Right hindlimb (tissue), 1 donor: ENCODE data around the gene IL17REL.

Experiments
- DNase-seq: peaks from one replicate; pipeline ENCODE4 v3.0.0-alpha.2; 2018

IL17REL gene

DNA sequence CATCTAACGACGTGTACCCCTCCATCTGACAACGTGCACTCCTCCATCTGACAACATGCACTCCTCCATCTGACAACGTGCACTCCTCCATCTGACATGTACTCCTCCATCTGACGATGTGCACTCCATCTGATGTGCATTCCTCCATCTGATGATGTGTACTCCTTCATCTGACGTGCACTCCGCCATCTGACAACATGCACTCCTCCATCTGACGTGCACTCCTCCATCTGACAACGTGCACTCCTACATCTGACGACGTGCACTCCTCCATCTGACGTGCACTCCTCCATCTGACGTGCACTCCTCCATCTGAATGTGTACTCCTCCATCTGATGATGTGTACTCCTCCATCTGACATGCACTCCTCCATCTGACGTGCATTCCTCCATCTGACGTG, 8.0 kb upstream of the IL17REL start:
- no peak for DNase-seq

DNA sequence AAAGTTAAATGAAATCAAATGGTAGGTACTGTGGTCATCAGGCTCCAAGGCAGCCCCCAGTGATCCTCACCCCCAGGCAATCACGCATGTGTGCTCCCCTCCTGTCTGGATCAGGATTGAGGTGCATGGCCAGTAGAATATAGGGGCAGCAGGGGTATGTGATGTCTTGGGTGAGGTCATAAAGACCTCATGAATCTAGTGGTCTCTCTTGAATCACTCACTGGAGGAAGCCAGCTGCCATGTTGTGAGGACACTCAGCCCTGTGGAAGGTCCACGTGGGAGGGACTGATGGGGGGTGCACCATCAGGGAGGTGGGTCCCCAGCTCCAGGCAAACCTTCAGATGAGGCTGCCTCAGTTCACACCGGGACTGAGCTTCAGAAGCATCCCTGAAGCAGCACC, 6.8 kb upstream of the IL17REL start:
- no peak for DNase-seq

- DNase-seq = no peak
These were observed 6.2 kb upstream of the IL17REL start for GRCh38 chr22:50018608-50019285.

GRCh38 chr22:50017701-50018224, 5.2 kb upstream of the IL17REL start:
- DNase-seq = no peak

GRCh38 chr22:50016988-50017700, 4.6 kb upstream of the IL17REL start:
- peak; percentile 14 for DNase-seq

- DNase-seq = peak; percentile 11
These were observed 3.9 kb upstream of the IL17REL start for GRCh38 chr22:50016308-50016987.

- DNase-seq = peak; percentile 12
These were observed 3.1 kb upstream of the IL17REL start for GRCh38 chr22:50015451-50016307.

DNA sequence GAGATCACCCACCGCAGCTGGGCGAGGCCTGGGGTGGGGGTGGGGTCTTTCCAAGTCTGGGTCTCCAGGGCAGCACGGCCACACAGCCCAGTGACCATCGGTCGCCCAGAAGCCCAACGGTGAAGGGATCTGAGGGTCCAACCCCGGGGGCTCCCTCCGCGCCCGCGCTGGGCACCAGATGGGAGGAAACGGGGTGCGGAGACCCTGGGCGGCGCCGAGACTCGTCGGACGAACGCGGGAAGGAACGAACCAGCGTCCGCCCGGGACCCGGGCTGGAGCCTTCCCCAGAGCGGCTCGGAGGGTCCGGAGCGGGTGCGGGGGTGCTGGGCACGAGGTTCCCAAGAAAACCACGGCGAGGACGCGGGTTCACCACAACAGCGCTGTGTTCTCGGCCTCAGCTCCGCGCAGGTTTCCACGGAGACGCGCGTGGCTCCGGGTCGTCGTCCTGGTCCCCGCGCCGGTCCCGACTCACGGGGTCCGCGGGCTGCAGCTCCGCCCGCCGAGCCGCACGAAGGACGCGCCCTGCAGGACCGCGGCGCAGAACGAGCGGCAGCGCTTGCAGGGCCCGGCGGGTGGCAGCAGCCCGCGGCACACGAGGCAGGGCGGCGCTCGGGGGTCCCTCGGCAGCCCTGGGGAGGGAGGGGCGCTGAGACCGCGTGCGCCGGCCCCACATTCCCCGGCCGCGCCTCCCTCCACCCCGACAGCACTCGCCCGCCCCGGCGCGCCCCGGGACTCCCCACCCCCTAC, 2.3 kb upstream of the IL17REL start:
- peak; percentile 10 for DNase-seq

- DNase-seq = peak; percentile 10
These were observed 1.5 kb upstream of the IL17REL start for GRCh38 chr22:50014053-50014501.

GRCh38 chr22:50011447-50012210, 936 bp downstream of the IL17REL start:
- DNase-seq = peak; percentile 12

DNA sequence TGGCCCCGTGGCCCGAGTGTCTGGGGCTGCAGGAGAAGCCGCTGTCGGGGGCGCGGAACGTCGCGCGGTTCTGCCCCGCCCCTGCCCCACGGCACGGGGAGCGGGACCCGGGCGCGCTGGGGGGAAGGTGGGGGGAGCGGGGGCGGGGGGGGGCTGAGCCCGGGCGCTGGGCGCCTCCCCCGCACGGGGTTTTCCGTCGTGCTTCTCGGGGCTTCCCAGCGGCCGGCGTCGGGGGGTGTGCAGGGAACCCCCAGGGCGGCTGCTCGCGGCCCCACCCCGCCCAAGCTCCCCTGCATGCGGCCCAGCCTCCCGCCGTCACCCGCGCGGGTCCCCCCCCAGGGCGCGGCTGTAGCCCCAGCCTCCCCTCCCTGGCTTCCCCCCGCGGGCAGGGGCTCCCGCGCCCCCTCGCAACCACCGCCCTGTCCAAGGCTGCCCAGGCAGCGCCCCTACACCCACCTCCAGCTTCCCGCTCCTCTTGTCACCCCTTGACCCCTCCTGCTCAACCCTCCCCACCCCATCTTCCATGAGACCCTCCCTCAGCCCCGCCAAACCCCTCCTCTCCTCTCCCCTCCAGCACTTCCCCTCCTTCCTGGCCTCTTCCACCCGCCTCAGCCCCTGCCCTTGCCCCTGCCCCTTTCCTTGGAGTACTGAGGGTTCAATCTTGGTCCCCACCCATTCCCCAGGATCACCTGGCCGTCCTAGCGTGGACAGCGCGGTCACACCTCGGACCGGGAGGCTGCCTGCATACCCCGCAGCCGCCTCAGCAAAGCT, 1.7 kb downstream of the IL17REL start:
- peak; percentile 15 for DNase-seq

GRCh38 chr22:50009765-50010675, 2.5 kb downstream of the IL17REL start:
- peak; percentile 14 for DNase-seq

- DNase-seq = no peak
These were observed 3.3 kb downstream of the IL17REL start for GRCh38 chr22:50009251-50009650.

DNA sequence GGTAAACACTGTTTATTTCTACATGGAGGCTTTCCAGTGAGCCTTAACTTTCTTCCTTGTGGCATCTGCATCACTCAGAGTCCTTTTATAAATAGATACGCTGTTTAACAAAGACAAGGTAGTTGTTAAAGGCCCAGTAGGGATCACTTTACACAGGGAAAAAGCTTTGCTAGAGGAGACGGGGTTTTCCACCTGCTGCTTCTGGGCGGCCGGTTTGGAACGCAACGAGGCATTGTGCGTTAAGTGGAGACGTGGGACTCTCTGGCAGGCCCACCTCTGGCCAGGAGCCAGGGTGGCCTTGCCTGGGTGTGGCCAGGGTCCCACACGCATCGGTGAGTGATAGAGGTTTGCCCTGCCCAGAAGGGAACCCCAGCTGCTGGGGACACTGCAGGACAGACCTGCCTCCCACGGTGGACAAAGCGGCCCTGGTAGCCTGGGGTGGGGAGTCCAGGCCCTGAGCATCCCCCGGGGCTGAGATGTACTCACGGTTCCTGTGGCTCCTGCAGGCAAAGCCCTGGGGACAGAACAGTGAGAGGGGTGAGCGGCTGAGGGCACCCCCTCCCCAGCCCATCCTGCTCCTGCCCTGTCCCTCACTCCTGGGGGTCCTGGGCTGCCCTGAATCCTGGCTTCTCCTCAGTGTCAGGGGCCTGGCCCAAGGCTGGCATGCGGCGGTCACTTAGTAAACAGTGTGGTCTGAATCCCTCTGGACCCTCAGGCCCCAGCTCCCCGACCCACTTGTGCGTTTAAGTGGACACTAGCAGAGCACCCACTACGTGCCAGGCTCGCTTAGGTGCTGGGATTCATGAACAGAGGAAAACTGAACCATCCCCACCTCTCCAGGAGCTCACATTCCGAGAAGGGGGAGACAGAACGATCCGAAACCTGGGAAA, 4.2 kb downstream of the IL17REL start:
- DNase-seq = peak; percentile 9

GRCh38 chr22:50007057-50007511, 5.5 kb downstream of the IL17REL start:
- DNase-seq = no peak

DNA sequence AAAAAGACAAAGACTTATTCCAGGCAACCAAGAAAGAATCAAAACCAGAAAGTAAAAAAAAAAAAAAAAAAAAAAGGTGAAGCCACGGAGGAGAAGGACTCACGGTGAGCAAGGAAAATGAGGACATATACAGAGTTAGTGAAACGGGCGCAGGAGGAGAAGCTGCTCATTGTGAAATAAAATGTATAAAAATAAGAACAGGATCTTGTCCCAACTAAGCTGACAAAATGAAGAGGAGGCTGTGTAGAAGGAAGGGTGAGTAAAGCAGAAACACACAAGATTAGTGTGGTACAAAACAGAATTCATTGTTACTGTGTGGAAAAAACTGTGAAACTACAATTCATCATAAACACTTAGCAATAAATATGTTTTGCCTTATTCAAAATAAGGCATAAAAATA, 7.6 kb downstream of the IL17REL start:
- DNase-seq = no peak

GRCh38 chr22:50002791-50003190, 9.8 kb downstream of the IL17REL start:
- no peak for DNase-seq
